IPS-11a (cell line): ENCODE data around the gene GGTLC3.
"Not testable (repeated sequence)": the region's sequence is repeated elsewhere in the genome, so short reads cannot be mapped to it uniquely, and the experiment has no call there.

ENCODE experiments used
- H3K4me3 ChIP-seq: one replicate; pipeline ENCODE4 v1.5.1; 2013; ENCODE audit warnings: low read depth, low read length, control low read depth

The GGTLC3 gene

DNA sequence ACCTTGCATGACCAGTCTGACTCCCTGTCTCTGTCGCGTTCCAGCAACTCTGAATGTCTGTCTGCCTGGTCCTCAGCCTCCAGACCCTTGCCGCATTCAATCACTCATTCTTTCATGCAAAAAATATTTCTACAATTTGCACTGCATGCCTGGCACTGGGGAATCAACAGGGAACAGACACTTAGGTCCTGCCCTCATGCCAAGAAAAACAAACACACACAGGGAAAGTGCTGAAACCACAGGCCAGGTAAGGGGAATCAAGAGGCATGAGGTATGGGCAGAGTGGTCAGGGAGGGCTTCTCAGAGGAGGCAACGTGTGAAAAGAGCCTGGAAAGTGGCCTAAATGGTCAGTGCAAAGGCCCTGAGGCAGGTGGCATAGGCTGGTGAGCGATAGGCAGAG, at the start of gene GGTLC3:
Gene GGTLC3, minus strand, starts transcription at position 101 of the 400 bp plus-strand sequence. CDS start 264 bp downstream, outside the sequence.
- H3K4me3 ChIP-seq: not testable (repeated sequence)

DNA sequence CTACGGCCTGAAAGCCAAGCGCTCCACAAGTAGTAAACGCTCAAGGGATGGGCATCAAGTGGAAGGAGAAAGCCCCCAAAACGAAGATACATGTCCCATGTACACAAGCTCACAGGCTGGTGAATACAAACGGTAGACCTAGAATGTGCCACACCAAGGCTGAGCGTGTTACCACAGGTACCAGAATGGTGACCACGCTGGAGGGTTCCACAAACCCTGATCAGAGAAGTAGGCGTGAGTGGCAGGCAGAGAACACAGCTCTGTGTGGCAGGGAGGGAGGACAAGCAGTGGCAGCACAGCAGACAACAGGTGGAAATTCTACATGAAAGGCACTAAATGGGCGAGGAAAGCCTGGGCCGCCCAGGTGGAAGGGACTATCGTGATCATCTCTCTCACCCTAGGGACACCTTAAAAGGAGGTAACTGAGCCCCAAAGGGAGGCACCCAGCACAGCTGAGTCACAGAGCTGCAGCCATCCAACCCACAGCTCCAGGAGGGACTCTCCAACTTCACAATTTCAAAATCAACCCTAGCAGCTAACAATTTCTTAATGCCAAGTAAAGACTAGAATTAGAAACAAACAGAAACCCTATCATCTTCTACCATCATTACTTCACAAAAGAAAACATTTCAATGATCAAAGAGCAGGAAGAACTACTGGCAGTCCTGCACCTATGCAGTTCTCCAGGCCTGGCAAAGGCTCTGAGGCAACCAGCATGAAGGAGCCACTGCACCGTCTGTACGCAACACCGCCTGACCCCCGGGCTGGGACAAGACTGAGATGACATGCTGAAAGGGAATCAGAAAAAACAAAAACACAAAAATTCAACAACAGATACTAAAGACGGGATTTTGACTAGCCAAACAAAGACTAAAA, 42.4 kb upstream of the GGTLC3 start:
- H3K4me3 ChIP-seq: not testable (repeated sequence)

DNA sequence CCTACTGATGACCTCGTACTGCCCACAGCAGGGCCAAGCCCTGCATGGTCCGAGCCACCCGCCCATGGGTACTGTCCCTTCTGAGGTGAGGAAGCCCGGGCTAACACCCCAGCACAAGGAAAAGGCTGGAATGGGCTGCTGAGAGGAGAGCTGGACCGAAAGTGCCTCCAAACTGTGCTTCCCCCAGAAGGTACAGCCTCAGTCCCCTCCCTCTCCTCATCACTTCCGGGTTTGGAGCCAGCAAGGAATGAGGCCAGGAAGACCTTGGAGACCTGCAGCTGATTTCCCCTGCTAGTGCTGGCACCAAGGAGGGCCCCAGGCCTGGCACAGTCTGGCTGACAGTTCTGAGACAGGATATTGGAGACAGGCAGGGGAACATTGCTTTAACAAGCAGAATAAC, 41.0 kb upstream of the GGTLC3 start:
- H3K4me3 ChIP-seq: not testable (repeated sequence)

DNA sequence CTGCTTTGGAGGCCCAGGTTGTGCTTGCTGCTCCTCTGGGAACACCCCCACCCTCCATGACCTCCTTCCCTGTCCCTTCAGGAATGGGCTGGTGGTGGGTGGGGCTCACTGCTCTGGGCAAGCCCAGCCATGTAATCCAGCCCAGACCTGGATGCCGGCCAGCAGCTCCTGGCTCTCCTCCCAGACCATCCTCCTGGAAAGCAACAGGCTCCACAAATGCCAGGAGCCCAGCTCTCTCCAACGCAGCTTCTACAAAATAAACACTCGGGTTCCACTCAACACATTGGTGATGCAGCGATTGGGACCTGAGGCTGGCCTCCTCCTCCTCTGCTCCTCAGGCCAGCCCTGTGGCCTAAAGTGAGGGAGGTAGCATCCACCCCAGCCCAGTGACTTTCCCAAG, 40.6 kb upstream of the GGTLC3 start:
- H3K4me3 ChIP-seq: not testable (repeated sequence)

DNA sequence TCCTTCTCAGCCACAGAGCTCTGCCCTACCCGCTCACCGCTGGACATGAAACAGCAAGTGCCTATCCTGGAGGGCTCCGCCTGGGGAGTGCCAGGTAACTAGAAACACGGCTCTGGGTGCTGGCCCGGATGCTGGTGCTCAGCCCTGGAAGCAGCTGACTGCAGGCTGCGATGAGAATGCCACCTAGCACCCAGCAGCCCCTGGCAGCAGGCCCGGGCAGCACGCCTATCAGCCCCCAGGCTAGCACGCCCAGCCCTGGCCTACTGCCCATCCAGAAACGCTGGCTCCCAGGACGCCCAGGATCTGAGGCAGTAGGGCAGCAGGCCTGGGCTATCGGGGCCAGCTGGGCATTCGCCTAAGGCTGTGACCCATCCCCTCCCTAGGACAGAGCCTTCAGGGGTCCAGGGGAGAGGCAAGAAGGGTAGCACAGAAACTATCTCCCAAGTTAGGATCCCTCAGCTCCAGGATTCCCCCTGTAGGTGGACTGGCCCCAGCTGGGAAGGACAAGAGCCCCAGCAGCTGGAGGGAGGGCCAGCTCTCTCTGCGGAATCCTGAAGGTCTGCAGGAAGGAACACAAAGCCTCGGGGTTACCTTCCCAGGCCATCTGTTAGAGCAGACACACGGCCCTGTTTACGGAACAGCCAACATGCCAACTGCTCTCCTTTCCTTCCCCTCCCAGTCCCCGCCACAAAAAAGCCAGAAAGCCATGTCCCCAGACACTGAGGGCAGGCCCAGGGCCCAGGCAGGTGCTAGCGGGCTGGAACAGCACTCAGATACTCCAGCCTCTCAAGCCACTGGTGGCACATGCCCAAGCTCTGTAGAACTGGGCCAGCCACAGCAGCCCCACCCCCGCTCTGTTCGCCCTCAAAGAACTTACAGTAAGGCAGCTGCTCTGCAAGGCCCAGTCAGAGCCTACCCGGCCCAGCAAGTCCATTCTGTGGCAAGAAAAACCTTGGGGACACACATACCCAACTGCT, 36.6 kb upstream of the GGTLC3 start:
- not testable (repeated sequence) for H3K4me3 ChIP-seq

DNA sequence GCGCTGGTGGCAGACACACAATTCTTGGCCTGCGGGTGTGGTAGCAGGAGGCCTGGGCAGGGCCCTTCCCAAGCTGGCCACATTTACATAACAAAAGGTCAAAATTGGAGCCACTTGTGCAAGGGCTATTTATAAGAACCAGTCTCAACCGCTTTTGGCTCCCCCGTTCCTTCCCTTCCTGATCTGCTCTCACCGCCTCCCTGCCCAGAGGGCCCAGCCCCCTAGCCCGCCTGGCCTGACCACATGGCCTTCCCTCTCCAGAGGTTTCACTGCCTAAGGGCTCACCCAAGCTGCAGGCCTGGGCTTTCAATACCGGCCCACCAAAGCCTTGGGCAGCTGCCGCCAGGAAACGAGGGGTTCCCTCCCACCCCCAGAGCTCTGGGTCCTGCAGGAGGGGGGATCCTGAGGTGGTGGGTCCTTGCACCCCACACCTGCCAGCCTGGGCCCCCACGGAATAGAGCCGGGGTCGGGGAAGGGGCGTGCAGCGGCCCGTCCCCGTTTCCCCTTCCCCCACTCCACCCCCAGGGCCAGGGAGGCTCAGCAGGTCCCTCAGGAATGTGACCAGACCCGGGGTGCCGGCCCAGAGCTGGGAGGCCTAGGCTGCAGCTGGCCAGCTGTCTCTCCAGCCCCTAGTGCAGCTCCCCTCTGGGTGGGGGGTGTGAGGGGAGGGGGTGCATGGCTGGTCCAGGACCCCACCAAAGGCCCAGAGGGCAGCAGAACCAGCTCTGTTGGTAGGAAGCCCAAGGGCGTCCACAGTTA, 35.1 kb upstream of the GGTLC3 start:
- not testable (repeated sequence) for H3K4me3 ChIP-seq

DNA sequence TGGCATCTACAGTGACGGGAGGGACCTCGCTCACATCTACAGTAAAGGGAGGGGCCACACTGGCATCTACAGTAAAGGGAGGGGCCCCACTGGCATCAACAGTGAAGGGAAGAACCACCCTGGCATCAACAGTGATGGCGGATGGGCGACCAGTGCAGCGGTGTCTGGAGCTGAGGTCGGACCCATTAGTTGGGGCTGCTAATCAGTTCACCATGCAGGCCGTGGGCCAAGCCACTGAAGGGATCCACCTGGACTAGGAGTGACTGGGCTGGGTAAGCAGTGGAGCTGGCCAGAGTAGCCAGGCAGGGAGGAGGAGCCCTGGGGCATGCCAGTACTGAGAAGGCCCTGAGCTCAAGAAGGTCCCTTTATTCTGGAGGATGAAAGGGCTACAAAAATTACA, 33.1 kb upstream of the GGTLC3 start:
- H3K4me3 ChIP-seq: not testable (repeated sequence)

DNA sequence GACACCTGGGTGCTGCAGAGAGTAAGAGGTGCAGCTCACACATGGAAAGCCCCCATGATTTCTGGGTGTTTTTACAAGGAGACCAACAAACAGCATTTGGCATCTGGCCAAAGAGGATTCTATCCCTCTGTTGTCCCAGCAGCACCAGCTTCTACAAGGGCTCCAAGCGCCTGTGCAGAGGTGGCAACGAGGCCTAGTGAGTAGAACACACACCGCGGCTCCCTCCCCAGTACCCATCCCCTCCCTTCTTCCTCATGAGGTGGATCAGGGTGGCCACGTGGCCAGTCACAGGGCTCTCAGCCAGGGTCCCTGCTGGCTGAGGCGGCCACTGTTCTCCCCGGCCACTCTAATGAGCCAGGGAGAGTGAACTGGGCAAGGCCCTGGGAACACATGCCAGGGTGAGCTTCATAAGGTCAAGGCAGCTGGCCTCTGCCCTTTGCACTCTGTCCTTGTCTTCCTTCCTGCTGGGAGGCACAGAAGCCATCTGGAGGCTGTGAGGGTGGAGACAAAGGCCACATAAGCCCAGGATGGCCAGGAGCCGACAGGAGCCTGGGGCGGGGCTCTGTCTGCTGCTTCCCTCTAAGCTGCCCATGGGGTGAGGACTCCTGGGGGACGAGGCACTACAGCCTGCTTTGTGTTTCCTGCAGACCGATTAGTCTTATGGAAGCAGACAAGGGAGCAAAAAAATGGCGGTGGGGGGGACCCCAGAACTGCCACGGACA, 31.7 kb upstream of the GGTLC3 start:
- not testable (repeated sequence) for H3K4me3 ChIP-seq

DNA sequence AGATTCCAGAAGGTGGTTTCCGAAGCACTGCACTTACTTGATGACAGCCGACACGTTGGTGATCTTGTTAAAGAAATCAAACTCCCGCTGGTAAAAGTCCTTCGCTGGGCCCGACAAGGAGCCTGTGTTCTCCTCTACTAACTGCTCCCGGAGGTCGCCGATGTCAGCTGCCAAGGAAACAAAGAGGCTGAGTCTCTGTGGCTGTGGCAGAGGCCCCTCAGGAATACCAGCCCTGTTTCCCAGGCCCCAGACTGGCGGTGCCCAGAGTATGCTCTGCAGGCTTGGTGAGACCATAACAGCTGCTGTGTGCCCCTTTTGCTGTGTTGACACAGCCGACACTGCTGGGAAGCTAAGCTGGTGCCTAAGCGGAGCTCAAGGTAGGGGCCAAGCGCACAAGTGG, 26.7 kb upstream of the GGTLC3 start:
- H3K4me3 ChIP-seq: not testable (repeated sequence)

DNA sequence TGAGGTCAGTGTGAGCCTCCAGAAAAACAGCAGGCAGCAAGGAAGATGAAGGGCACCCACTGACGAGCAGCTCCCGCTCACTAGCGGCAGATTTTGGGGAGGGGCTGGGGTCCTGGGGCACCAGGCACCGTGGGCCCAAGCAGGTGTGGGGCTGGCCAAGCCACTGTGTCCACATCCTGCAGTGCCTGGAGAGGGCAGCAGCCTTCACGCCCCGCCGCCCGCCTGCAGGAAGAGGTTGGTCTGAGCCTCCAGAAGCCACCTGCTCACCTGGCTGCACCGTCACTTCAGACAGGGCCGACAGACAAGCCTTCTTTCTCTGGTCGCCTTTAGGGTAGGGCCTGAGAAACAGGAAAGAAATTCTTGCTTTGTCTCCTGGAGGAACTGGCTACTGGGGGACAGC, 25.4 kb upstream of the GGTLC3 start:
- H3K4me3 ChIP-seq: not testable (repeated sequence)

DNA sequence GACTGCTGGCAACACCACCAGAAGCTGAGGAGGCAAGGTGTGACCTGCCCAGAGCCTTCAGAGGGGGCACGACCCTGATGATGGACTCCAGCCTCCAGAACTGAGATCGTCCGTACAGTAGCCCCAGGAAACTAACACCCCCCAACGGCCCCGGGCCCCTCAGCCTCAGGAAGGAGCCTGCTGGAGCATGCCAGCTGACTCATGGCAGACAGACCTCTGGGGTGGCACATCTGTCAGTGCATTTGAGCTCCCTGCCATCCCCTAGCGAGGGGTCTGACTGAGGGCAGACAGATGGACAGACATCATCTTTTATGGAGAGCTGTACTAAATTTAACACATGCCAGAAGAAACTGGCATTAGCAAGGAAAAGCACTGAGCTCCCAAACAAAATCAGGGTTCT, 22.0 kb upstream of the GGTLC3 start:
- H3K4me3 ChIP-seq: not testable (repeated sequence)

DNA sequence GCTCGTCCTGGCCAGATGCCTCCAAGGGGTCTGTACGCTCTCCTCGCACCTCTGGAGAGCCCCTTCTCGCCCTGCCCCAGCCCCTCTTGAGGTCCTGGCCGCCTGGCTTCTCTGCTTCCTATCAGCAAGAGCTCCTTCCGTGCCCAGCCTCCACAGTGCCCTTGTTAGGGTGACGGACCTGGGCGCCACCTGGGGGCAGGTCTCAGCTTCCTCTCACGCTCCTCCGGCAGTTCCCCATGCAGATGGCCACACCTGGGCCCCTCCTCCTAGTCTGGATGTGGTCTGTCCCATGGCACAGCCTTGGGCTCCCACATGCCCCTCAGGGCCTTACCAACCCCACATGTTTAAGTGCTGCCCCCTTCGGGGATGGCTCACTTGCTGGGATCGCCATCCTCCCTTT, 16.4 kb upstream of the GGTLC3 start:
- H3K4me3 ChIP-seq: not testable (repeated sequence)

DNA sequence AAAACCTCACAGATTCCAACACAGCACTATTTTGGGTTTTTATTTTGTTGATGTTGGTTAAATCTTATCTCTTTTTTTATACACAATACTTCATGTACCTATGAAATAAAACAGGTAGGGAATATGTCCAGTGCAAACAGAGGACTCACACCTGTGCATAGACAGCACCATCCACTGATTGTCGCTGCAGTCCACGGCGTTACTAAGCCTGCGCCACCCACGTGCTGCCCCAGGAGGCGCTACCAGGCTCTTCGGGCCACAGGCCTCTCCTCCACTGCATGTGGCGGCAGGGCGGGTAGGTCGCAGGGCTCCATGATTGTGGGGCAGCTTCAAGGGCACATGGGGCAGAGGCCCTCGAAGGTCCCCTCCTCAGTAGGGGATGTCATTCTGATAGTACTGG, 15.7 kb upstream of the GGTLC3 start:
- not testable (repeated sequence) for H3K4me3 ChIP-seq

DNA sequence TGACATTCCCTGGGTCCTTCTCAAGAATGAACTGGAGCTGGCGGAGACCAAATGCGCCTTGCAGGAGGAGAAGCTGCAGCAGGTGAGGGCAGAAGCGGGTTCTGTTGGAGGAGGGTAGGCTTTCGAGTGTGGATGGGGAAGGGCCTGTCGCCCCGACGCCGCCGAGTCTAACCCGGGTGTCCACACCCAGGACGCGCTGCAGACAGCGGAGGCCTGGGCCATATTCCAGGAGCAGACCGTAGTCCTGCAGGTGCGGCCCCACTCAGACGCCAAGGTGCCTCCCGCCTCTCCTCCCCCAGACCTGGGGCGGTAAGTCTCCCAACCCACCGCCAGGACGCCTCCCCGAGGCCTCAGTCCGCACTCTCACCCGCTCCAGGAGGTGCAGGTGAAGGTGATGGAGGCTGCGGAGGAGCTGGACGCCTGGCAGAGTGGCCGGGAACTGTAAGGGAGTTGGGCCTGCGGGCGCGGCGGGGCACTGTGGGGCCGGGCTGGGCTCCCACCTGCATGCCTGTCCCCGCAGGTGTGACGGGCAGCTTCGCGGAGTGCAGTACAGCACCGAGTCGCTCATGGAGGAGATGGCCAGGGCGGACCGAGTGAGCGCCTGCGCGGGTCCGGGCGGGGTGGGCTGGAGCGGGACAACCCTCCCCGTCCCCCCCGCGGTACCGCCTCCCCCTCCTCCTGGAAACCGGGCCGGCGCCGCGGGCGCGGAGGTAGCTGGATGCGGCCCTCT, 11.6 kb upstream of the GGTLC3 start:
- not testable (repeated sequence) for H3K4me3 ChIP-seq

DNA sequence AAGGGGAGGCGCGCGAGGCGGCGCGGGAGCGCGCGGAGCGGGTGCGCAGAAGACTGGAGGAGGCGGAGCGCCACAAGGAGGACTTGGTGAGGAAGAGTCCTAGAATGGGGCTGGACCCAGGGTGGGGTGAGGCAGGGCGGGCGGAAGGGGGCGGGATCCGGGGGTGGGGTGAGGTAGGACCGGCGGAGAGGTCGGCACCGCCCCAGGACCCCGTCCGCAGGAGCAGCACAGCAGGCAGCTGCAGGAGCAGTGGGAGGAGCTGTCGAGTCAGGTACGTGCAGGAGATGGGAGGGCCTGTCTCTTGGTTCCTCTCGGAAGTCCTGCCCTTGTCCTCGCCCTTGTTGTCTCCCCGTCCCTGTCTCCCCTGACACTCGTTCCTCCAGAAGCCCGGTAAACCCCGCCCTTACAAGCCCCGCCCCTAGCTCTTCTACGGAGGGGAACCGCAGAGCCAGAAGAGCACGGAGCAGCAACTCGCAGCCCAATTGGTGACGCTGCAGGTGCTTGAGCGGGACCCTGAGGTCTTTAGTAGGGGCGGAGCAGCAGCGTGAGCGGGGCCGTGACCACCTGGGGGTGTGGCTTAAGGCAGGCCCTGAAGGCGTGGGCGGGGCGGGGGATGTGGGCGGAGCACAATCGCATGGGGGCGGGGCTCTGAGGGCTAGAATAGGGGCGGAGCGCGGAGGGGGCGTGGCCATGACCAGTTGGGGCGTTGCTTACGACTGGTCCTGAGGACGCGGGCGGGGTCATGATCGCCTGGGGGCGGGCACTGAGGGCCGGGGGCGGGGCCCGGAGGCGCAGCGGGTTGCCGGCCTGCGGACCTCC, 10.8 kb upstream of the GGTLC3 start:
- H3K4me3 ChIP-seq: not testable (repeated sequence)

DNA sequence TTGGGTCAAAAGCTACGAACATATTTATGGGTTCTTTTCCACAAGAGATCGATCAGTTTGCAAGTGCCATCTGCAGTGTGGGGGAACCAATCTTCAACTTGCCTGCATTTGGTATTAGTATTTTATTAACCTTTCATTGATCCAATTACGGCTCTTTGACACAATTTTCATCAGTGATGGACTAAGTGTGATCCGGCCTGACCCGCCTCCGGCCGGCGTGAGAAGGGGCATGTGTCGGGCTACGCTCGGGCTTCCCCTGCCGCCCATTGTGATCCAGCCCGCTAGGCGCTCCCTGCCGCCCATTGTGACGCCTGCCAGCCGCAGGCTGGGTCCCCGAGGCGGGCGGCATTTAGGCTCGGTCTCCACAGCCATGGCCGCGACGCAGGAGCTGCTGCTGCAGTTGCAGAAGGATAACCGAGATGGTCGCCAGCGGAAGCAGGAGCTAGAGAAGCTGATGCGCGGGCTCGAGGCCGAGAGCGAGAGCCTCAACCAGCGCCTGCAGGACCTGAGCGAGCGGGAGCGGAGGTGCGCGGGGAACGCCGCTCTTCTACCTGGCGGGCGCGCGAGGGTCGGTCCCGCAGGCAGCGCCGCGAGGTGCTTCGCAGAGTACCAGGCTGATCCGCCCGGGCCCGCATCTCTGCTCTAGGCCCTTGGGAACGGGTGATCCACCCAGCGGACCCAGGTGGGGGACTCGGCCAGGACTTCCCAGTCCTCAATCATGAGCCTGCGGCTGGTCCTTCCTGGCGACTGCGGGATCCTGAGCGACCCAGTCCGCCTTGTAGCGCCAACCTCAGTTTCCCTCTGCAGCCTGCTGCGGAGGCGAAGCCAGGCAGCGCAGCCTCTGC, 10.0 kb upstream of the GGTLC3 start, which contains the start of gene TMEM191B:
Gene TMEM191B, plus strand, starts transcription at position 51 of the 845 bp plus-strand sequence. Its CDS starts 179 bp downstream, at position 230.
- H3K4me3 ChIP-seq: not testable (repeated sequence)

DNA sequence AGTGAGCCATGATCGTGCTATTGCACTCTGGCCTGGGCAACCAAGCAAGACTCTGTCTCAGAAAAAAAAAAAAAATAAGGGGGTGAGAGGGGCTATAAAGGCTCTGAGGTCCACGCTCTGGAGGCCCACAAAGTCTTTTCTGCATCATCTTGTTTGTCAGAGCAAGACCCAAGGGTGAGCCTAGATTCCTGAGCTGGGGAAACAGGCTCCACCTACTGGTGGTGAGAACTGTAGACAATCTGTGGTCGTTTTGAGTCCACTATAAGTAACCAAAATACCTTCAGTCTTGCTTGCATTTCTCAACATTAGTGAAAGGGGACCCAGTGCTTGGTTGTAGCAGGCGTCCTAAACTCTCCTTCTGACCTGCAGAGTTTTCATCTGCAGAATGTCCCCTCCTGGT, 5.4 kb upstream of the GGTLC3 start:
- not testable (repeated sequence) for H3K4me3 ChIP-seq

DNA sequence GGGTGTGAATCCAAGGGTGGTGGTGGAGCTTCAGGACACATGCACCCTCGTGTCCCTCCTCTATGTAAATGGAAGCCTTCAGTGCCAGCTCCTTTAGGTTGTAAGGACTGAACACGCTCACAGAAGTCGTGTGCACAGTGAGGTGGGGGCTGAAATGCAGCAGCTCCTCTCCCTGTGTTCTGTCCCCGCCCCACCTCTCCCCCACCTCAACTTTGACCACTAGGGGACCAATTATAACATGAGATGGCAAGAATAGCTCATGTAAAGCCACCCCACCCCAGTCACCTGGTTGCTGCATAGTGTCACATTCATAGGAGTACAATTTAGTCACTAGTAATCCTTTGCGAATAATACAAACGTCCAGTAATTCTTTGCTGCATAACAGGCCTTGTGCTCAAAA, 4.8 kb upstream of the GGTLC3 start:
- H3K4me3 ChIP-seq: not testable (repeated sequence)
